Measurements from ENCODE around the gene NEDD4L. TPM values are rescaled to one million over a fixed set of nuclear protein-coding genes. Genes with fewer than 3 reads are reported as not detected.

NEDD4L gene
- polyA plus RNA-seq, 1 of the 3 experiments (the other 2 are of a cell fraction) = 13.2 TPM

GRCh38 chr18:58152891-58153290, 108.9 kb downstream of the NEDD4L start:
- H3K9me2 ChIP-seq = no peaks in the 10 kb centered on the region
- no peaks in the 10 kb centered on the region for H3K9me3 ChIP-seq
- POLR2A ChIA-PET = no interaction called here
- TF ChIP-seq FOXJ3 (CRISPR knock-in tag; IDR thresholded peaks at IDR 0.05) = no peak
- no peak for TF ChIP-seq RXRA (IDR thresholded peaks at IDR 0.05; ENCODE audit: borderline replicate concordance, low read depth)
- no peak for TF ChIP-seq TAF1 (IDR thresholded peaks at IDR 0.05; ENCODE audit: borderline replicate concordance, low read depth, low read length)
- TF ChIP-seq, protein P1, sequence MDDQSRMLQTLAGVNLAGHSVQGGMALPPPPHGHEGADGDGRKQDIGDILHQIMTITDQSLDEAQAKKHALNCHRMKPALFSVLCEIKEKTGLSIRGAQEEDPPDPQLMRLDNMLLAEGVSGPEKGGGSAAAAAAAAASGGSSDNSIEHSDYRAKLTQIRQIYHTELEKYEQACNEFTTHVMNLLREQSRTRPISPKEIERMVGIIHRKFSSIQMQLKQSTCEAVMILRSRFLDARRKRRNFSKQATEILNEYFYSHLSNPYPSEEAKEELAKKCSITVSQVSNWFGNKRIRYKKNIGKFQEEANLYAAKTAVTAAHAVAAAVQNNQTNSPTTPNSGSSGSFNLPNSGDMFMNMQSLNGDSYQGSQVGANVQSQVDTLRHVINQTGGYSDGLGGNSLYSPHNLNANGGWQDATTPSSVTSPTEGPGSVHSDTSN (IDR thresholded peaks at IDR 0.05) = no peak
- TF ChIP-seq RAD21 (IDR thresholded peaks at IDR 0.05; ENCODE audit: low read length) = no peak
- TF ChIP-seq GATA2 (CRISPR knock-in tag; IDR thresholded peaks at IDR 0.05) = no peak
- no peak for TF ChIP-seq POLR2AphosphoS5 (IDR thresholded peaks at IDR 0.05; ENCODE audit: low read depth, low read length)
- TF ChIP-seq SIN3A (IDR thresholded peaks at IDR 0.05; ENCODE audit: borderline replicate concordance, low read depth, low read length) = no peak
- TF ChIP-seq TEAD4 (IDR thresholded peaks at IDR 0.05; ENCODE audit: borderline replicate concordance, insufficient read depth) = no peak
- no peak overlapping the region for H3K4me2 ChIP-seq
- no peaks in the 10 kb centered on the region for H3K4me1 ChIP-seq (ENCODE audit: control insufficient read depth in 1 of 2, insufficient read depth in 2 of 2, low read depth in 1 of 2, low read length in 1 of 2)
- H4K20me1 ChIP-seq (ENCODE audit: insufficient read depth) = no peaks in the 10 kb centered on the region
- H3K79me2 ChIP-seq (ENCODE audit: insufficient read depth) = no peaks in the 10 kb centered on the region
- no peaks in the 10 kb centered on the region for H3K27me3 ChIP-seq (ENCODE audit: insufficient read depth)
- no peak overlapping the region for H2AFZ ChIP-seq (ENCODE audit: low read depth)
- H3K36me3 ChIP-seq (replicated peaks in 1 of 2; ENCODE audit: control insufficient read depth in 1 of 2, insufficient read depth in 2 of 2, low read length in 1 of 2) = no peaks in the 10 kb centered on the region
- no peaks in the 10 kb centered on the region for H3F3A ChIP-seq (replicated peaks; ENCODE audit: insufficient read depth)
- CTCF ChIA-PET = no interaction called here
- no peak overlapping the region for H3K27ac ChIP-seq (ENCODE audit: low read depth in 2 of 2, low read length in 1 of 2)
- H3K9ac ChIP-seq = no peak overlapping the region
- no peak for DNase-seq
- no peak overlapping the region for H3K4me3 ChIP-seq (ENCODE audit: low read depth in 2 of 2, low read length in 1 of 2)
- WGBS (ENCODE audit: low lambda C conversion rate) = 85% methylated on average over 3 of the region's 3 CpGs

GRCh38 chr18:58156516-58156915, 112.5 kb downstream of the NEDD4L start:
- Histone ChIP-seq H3K9ac (no peak overlapping the region), H3K9me2 (no peaks in the 10 kb centered on the region), H3K4me1 (ENCODE audit: control insufficient read depth in 1 of 2, insufficient read depth in 2 of 2, low read depth in 1 of 2, low read length in 1 of 2) (no peaks in the 10 kb centered on the region), H3F3A (replicated peaks; ENCODE audit: insufficient read depth) (no peaks in the 10 kb centered on the region), H3K9me3 (no peaks in the 10 kb centered on the region), H3K27me3 (ENCODE audit: insufficient read depth) (no peaks in the 10 kb centered on the region), H3K4me2 (no peak overlapping the region), H3K36me3 (replicated peaks in 1 of 2; ENCODE audit: control insufficient read depth in 1 of 2, insufficient read depth in 2 of 2, low read length in 1 of 2) (no peaks in the 10 kb centered on the region), H4K20me1 (ENCODE audit: insufficient read depth) (no peaks in the 10 kb centered on the region), H3K79me2 (ENCODE audit: insufficient read depth) (no peaks in the 10 kb centered on the region), H3K4me3 (ENCODE audit: low read depth in 2 of 2, low read length in 1 of 2) (no peak overlapping the region), H2AFZ (ENCODE audit: low read depth) (no peak overlapping the region), H3K27ac (ENCODE audit: low read depth in 2 of 2, low read length in 1 of 2) (no peak overlapping the region)
- no peak for DNase-seq
- TF ChIP-seq TCF12 (IDR thresholded peaks at IDR 0.05) = no peak
- TF ChIP-seq SMC3 (IDR thresholded peaks at IDR 0.05; ENCODE audit: low read depth, low read length) = no peak
- TF ChIP-seq EZH2phosphoT487 (IDR thresholded peaks at IDR 0.05; ENCODE audit: borderline replicate concordance, low read depth) = no peak
- TF ChIP-seq RCOR1 (IDR thresholded peaks at IDR 0.05; ENCODE audit: low read length) = no peak
- CTCF ChIA-PET = interaction anchor here (1.4 to 1.5 kb wide), 3 partner anchors 19 to 35 kb away, joined by 3 to 5 read pairs (median 3); no protein-coding TSS in a partner anchor
- POLR2A ChIA-PET = no interaction called here
- 80% methylated on average over 9 of the region's 9 CpGs for WGBS (ENCODE audit: low lambda C conversion rate)

GRCh38 chr18:58157237-58157636, 113.2 kb downstream of the NEDD4L start:
- ChIA-PET CTCF (interaction anchor here (1.3 to 1.4 kb wide), 2 partner anchors 21 to 35 kb away, joined by 3 read pairs; no protein-coding TSS in a partner anchor), POLR2A (no interaction called here)

More at GRCh38 chr18:58157237-58157636, 113.2 kb downstream of the NEDD4L start:
- 96% methylated on average over 3 of the region's 3 CpGs for WGBS (ENCODE audit: low lambda C conversion rate)
- Histone ChIP-seq H3K79me2 (ENCODE audit: insufficient read depth) (no peaks in the 10 kb centered on the region), H3K4me1 (ENCODE audit: control insufficient read depth in 1 of 2, insufficient read depth in 2 of 2, low read depth in 1 of 2, low read length in 1 of 2) (no peaks in the 10 kb centered on the region), H3F3A (replicated peaks; ENCODE audit: insufficient read depth) (no peaks in the 10 kb centered on the region), H3K9me3 (no peaks in the 10 kb centered on the region), H3K4me3 (ENCODE audit: low read depth in 2 of 2, low read length in 1 of 2) (no peak overlapping the region), H3K27ac (ENCODE audit: low read depth in 2 of 2, low read length in 1 of 2) (no peak overlapping the region), H3K9ac (no peak overlapping the region), H3K36me3 (replicated peaks in 1 of 2; ENCODE audit: control insufficient read depth in 1 of 2, insufficient read depth in 2 of 2, low read length in 1 of 2) (no peaks in the 10 kb centered on the region), H3K9me2 (no peaks in the 10 kb centered on the region), H3K4me2 (no peak overlapping the region), H2AFZ (ENCODE audit: low read depth) (no peak overlapping the region), H4K20me1 (ENCODE audit: insufficient read depth) (no peaks in the 10 kb centered on the region), H3K27me3 (ENCODE audit: insufficient read depth) (no peaks in the 10 kb centered on the region)
- no peak for TF ChIP-seq RAD21 (IDR thresholded peaks at IDR 0.05; ENCODE audit: low read length)
- no peak for DNase-seq

All from SK-N-SH (cell line).